Inferior parietal cortex (tissue), 1 donor: Measurements from ENCODE around the gene SLC26A2.

Experiments used
- DNase-seq: peaks from one replicate; pipeline ENCODE4 v3.0.0-alpha.2; 2016; ENCODE audit errors: extremely low spot score

SLC26A2 gene

GRCh38 chr5:149960272-149961185, at the start of gene SLC26A2:
SLC26A2 (plus strand) TSS chr5:149960758; CDS start chr5:149977653, 16,895 bp downstream.
- DNase-seq = peak; percentile 97

DNA sequence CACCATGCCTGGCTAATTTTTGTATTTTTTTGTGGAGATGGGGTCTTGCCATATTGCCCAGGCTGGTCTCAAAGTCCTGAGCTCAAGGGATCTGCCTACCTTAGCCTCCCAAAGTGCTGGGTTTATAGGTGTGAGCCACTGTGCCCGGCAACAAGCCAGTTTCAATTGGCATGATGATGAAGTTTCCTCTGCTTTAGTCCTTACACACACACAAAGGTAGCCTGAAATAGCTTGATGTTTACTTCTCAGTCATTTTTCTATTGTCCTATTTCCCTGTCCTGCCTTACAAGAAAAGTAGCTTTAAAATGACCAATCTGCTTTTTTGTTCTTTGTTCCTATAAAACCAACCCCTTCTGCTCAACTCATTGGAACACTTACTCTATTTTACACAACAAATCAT, 49.5 kb upstream of the SLC26A2 start:
- DNase-seq = no peak

DNA sequence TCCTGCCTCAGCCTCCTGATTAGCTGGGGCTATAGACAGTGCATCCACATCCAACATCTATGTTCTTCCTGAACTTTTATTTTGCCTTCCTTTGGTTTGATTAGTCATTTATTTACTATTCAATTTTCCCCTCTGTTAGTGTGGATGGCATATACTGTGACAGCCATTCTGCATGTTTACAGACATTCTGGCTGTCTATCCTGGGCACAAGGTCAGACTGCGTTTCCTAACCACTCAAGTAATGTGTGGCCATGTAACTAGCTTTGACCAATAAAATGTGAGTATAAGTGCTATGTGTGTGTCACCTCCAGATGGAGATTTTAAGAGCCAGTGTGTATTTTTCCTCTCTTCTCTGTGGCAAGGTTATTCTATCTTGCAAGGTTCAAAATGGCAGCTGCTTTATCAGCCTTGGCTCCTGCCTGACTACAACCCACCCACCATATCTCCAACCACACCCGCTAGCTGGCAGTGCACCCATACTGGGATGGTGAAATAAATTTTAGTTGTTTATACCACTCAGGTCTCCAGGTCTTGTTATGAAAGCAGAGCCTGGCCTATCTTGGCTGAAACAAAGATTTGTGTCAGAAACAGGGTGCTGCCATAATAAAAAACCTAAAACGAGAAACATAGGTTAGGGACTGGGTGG, 48.2 kb upstream of the SLC26A2 start:
- no peak for DNase-seq

- no peak for DNase-seq
Observed at GRCh38 chr5:149913436-149914419, 46.8 kb upstream of the SLC26A2 start.

DNA sequence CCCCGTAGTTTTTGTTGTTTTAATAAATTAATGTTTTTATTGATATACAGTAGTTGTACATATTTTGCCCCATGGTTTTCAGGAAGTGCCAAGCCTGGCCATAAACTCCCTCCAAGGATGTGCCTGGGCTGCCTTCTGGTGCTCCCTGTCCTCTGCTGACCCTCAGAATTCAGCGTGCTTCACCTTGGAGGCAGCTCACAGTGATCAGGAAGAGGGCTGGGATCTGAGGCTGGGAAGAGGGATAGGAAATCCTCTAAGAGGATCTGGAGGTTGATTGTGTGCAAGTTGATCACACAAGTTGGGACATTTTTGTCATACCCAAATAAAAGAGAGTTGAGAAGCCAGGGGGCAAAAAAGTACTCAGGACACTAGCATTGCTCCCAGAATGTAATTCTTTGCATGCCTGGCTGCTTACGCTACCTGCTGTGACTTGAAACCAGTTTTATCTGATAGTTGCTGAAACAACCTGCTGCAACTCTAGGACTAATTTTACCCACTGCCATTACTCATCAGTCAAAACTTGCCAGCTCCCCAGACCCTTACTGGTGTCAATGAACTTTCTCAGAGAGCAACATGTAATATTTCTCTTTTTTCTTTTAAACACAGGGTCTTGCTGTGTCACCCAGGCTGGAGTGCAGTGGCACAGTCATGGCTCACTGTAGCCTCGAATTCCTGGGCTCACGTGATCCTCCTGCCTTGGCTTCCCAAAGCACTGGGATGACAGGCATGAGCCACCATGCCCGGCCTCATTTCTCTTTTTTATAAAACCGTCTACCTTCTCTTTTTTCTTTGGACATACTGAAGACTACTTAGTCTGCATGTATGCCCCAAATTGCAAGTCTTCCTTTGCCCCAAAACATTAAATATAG, 44.9 kb upstream of the SLC26A2 start:
- no peak for DNase-seq

GRCh38 chr5:149916334-149917072, 44.1 kb upstream of the SLC26A2 start:
- DNase-seq = no peak

DNA sequence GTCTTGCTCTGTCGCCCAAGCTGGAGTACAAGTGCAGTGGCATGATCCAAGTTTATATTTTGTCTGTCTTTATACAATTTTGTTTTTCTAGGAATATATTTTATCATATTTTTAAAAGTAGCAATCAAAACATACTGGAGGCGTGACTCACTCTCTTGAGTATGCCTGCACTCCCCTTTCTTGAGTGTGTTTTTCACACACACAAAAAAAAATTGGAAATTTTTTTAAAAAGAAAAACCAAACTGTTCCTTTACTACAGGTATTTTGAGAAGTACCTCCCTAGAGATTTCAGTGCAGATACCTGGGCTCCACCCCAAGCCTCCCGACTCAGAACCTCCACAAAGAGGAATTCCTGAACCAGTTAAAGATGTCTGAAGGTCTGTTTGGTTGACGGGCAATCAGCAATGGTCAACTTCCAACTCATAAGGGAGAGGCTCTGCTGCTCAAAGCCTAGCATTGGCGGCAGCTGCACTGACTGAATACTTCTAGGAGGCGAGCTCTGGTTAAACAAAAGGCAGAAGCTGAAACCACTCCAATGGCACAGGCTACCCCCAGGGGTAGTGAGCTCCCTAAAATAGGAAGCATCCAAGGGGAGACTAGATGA, 43.4 kb upstream of the SLC26A2 start:
- no peak for DNase-seq

- no peak for DNase-seq
Observed at GRCh38 chr5:149921597-149921996, 39.0 kb upstream of the SLC26A2 start.

GRCh38 chr5:149922950-149923349, 37.6 kb upstream of the SLC26A2 start:
- DNase-seq = no peak

DNA sequence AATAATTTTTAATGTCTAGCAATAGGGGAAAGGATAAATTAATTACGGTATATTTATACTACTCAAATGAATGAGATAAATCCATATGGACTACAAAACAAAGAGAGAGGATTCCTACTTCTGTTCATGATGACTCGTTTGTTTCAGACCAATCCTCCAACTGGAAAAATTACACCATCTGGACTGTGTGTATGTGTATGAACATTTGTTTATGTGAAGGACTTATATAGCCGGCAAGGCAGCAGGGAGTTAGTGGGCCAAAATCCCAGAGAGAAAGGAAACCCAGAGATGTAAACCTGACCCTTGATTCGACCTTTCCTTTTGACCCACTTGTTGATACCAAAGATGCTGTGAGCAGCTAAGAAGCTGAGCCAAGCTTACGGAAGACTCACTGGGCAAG, 36.1 kb upstream of the SLC26A2 start:
- DNase-seq = no peak

DNA sequence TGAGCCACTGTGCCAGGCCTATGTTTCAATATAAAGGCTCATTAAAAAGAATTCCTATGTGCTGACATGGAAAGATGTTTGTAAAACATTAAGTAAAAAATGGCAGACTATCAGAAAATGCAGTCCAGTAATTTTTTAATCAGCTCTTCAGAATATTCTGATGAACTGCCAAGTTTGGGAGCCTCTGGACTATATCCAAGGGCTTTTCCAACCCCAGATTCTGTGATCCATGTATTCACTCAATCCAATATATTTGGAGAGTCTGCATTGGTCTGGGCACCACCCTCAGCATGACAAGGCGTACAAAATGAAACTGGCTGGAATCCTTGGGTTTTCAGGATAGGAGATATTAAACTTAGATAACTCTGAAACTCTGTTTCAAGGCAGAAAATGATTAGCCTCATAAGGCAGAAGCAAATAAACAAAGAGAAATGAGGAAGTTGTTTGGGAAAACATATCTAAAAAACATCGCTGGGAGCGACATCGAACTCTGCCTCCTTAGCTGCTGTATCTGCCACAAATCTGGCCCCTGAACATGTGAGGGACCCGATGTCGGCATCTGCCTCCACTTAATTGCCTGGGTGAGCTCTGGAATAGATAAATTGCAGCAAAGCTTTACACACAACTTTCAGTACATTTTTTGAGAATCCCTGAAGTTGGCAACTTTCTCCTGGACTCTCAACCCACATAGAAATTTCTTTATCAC, 30.4 kb upstream of the SLC26A2 start:
- no peak for DNase-seq

DNA sequence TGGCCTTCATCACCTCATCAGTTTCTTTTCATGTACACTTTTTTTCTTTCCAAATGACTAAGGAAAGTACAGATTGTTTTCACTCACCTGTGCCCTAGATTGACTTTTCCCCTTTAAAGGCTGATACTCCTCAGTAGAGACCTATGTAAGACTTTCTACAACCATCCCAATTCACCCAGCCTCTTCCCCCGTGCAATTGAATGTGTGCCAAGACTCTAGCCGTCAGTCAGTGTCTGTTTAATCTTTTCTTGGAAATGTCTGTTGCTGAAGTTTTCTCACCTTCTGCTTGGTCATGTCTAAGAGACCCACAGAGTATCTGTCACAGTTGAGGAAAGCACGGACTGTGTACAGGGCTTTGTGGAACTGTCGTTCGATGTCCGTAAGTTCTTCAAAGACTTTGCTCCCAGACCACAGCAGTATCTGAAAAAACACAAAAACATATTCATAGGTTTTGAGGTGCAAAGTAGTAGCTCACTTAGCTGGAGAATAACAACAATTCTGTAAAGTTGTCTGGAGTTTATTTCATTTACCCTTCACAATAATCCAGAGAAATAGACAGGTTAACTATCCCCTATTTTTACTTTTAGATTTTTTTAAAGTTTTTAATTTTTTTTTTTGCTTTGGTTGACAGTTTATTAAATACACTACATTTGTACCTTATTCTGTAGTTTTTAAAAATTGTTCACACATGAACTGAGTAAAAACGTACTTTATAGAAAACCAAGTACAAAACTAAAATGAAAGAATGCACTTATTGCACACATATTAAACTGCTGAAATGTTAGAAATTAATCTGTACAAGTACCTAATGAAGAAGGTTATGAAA, 29.6 kb upstream of the SLC26A2 start:
- DNase-seq = no peak

DNA sequence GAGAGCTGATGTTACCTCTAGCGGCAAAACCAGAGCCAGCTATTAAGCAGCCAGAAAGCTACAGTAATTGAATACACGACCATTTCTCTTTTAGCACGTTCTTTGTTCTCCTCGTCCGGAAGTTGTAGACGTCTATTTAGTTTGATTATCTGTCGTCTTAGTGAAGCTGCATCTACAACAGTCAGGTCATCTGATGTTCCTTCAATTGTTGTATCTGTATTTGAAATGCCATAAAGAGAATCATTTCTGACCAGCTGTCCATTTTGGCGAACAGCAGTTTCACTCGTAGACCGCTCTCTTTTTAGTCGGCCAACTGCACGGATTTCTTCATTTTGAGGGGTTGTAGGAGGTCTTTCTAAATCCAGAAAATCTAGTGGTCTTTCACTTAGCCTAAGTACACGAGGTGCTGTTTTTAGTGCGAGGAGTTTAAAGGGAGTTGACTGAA, 28.5 kb upstream of the SLC26A2 start:
- no peak for DNase-seq

GRCh38 chr5:149932445-149933350, 27.9 kb upstream of the SLC26A2 start:
- DNase-seq = no peak

DNA sequence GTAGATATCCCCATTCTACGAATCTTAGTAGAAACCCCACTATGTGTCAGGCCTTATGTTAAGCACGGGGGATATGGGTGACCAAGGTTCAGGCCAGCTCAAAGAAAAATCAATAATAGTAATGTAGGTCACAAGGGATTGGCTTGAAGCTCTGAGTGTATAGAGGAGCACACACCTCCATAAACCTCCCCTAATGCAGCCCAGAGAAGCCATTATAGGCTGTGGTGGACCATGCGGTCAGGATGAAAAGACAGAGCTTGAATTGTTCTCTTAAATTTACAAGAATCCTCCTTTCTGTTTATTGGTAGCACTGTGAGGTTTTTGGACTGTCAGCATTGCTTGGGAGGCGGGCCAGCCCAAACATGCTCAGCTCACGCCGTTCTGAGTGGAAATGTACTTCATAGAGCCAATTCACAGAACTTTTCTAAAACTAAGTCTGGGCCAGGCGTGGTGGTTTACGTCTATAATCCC, 25.1 kb upstream of the SLC26A2 start:
- no peak for DNase-seq

- no peak for DNase-seq
Observed at GRCh38 chr5:149936044-149936699, 24.4 kb upstream of the SLC26A2 start.
